Measurements from ENCODE around the gene IFNA1.
"Not testable (repeated sequence)": the region's sequence is repeated elsewhere in the genome, so short reads cannot be mapped to it uniquely, and the experiment has no call there.

Gene IFNA1

GRCh38 chr9:21449312-21449711 is 9.1 kb downstream of the IFNA1 start:
- not testable (repeated sequence) for DNase-seq (ENCODE audit: low read depth)

- DNase-seq (ENCODE audit: low read depth) = no peak
These were observed 10.6 kb downstream of the IFNA1 start for GRCh38 chr9:21450733-21451394.

- DNase-seq (ENCODE audit: low read depth) = no peak
These were observed 12.4 kb downstream of the IFNA1 start for GRCh38 chr9:21452681-21453080.

- no peak for DNase-seq (ENCODE audit: low read depth)
These were observed 13.9 kb downstream of the IFNA1 start for GRCh38 chr9:21454149-21454548.

GRCh38 chr9:21455320-21455719 is 15.1 kb downstream of the IFNA1 start:
- peak; percentile 3 for DNase-seq (ENCODE audit: low read depth)

GRCh38 chr9:21461377-21461776 is 21.1 kb downstream of the IFNA1 start:
- DNase-seq (ENCODE audit: low read depth) = no peak

- DNase-seq (ENCODE audit: low read depth) = no peak
These were observed 24.9 kb downstream of the IFNA1 start for GRCh38 chr9:21465138-21465537.

- DNase-seq (ENCODE audit: low read depth) = no peak
These were observed 25.8 kb downstream of the IFNA1 start for GRCh38 chr9:21465859-21466518.

- no peak for DNase-seq (ENCODE audit: low read depth)
These were observed 29.9 kb downstream of the IFNA1 start for GRCh38 chr9:21470126-21470525.

GRCh38 chr9:21473236-21473635 is 33.0 kb downstream of the IFNA1 start:
- no peak for DNase-seq (ENCODE audit: low read depth)

- no peak for DNase-seq (ENCODE audit: low read depth)
These were observed 37.2 kb downstream of the IFNA1 start for GRCh38 chr9:21477466-21477865.

GRCh38 chr9:21479152-21479702 is 39.0 kb downstream of the IFNA1 start:
- no peak for DNase-seq (ENCODE audit: low read depth)

GRCh38 chr9:21481470-21482056 is 41.3 kb downstream of the IFNA1 start:
- DNase-seq (ENCODE audit: low read depth) = no peak

- no peak for DNase-seq (ENCODE audit: low read depth)
These were observed 42.0 kb downstream of the IFNA1 start, which contains the start of gene IFNE for GRCh38 chr9:21482213-21482612. Gene IFNE, minus strand, starts transcription at chr9:21482313. Its CDS starts 619 bp downstream, at chr9:21481694.
